ENCODE results near the gene HOPX.

GRCh38 chr4:56666279-56666678 is 14.8 kb downstream of the HOPX start:
- TF ChIP-seq CTCF (IDR thresholded peaks at IDR 0.05) (no peak), EP300 (IDR thresholded peaks at IDR 0.05) (no peak), POLR2A (IDR thresholded peaks at IDR 0.05) (no peak)
